ENCODE results near the gene LPP.
A peak's percentile ranks its signal among the peaks of the same experiment; 100 is the strongest.
"Not testable (repeated sequence)": the region's sequence is repeated elsewhere in the genome, so short reads cannot be mapped to it uniquely, and the experiment has no call there.

LPP gene

DNA sequence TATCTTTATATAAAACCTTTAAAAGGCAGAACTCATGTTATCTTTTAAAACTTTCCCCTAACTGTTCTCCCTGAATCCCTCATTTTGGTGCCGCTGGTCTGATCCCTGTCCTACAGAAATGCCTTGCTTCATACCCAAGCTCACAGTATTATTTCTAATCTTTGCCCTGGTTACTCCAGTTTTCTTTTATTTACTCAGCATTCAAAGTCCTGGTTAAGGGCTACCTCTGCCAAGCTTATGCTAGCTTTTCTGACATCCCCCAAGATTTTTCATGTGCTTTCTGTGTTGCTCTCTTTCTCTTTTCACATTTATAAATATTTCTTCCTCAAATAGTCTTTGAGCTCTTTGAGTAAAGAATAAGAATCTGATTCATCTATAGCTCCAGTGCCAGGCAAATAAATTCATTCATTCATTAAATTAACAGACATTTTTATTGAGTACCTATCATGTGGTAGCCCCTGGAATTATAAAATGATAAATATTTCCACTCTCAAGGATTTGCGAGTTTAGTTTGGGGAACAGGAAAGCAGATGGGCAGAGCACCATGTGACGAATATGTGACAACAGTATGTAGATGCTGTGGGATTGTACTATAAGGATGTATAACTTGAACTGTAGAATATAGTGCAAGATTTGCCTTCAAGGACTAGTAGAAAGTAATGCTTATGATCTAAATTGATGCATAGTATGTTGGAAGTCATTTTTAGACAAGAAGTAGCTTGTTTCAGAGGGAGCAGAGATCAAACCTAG, 247.5 kb downstream of the LPP start:
- no peak for DNase-seq (ENCODE audit: low read depth)

DNA sequence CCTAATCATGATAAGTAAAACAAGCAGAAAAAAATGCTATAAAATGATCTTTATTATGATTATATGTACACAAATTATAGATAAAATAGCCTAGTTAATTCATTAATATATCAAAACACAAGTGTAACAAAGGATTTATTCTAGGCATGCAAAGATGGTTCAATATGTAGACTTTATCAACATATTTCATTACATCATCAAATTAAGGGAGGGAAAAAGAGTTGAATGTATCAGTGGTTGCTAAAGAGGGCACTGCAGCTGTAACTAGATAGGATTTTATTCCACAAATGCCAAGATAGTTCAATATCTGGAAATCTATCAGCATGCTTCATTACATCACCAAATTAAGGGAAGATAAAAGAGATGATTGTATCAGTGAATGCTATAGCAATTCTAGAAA, 248.3 kb downstream of the LPP start:
- DNase-seq (ENCODE audit: low read depth): no peak

DNA sequence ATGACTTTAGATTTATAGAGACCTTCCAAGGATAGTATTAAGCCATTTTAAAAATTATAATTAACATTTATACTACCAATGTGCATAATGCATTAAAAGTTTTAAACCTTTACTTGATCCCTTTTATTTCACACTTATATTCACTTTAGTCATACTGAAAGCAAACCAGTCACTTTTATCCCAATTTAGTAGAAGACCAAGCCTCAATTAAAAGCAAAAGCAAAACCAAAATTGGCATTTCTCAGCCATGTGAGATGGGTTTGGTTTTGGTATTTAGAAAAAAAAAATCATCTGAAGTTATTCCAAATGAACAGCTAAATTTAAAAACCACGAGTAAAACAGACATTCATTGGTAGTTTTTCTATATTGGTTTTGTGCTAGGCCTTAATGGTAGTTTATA, 249.4 kb downstream of the LPP start:
- no peak for DNase-seq (ENCODE audit: low read depth)

DNA sequence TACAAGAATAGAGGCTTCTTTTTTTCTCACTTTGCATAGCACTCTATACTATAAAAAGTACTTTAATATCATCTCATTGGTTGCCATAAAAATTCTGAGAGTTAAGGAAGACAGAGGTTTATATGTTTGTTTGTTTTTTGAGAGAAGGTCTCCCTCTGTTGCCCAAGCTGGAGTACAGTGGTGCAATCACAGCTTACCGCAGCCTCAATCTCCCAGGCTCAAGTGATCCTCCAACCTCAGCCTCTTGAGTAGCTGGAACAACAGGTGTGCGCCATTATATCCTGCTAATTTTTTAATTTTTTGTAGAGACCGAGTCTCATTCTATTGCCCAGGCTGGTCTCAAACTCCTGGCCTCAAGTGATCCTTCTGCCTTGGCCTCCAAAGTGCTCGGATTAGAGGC, 250.2 kb downstream of the LPP start:
- no peak for DNase-seq (ENCODE audit: low read depth)

DNA sequence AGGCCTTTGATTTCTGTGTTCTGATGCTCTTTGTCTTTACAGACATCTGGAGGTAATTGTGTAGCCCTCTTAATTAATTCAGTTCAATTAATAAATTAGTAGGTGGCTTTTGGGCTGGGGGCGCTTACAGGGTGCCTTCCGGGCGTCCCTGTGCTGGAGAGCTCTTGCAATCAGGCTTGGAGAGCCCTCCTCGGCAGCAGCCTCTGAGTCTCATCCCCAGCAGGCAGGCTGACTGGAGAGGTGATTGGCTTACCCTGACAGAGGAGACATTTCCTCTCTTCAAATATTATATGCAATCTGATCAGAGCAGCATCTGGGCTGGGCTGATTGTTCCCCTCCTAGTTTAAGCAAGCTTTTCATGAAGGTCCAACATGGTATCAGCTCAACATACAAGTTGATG, 250.7 kb downstream of the LPP start:
- no peak for DNase-seq (ENCODE audit: low read depth)

DNA sequence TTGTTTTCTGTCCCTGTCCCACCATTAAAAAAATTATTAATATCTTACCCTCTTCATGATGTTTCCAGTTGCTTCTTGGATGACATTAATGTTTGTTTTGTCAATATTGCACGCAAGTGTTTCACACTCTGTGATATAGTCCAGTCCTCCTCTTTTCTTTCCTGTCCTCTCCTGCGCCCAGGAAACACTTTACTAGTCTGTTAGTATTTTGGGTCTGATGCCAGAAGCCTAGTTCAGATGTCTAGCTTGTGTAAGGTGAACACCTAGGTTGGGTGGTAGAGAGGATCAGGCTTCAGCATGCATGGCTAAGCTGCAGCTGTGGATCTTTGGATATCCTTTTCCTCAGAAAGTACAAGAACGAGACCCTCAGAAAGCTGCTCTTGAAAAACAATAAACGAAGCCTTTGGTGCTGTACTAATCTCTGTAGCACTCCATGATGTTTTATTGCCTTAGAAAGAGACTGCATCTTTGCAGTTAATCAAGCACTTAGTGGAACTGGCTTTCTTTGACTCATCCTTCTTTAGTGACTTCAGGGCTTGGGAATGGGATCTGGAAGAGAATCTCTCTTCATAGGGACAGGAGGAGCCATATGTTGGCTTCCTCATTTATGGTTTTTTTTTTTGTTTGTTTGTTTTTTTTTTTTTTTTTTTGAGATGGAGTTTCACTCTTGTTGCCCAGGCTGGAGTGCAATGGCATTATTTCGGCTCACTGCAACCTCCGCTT, 253.4 kb downstream of the LPP start:
- DNase-seq (ENCODE audit: low read depth): peak; percentile 16

DNA sequence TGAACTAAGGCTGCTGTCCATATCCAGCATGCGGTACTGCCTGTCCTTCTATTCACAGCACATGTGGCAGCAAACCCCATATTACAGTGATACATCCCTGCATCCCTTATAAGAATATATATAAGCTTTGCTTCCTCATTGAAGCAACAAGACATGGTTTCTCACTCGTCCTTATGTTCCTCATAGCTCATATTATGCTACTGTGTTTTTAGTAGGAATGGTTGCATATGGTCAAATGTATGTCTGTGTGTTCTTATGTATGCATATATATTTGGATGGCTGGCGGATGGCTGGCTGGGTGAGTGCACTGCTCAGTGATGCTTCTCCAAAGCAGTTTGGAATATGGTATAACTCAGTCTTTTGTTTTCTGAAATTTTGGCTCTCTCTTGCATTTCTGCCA, 254.9 kb downstream of the LPP start:
- no peak for DNase-seq (ENCODE audit: low read depth)

DNA sequence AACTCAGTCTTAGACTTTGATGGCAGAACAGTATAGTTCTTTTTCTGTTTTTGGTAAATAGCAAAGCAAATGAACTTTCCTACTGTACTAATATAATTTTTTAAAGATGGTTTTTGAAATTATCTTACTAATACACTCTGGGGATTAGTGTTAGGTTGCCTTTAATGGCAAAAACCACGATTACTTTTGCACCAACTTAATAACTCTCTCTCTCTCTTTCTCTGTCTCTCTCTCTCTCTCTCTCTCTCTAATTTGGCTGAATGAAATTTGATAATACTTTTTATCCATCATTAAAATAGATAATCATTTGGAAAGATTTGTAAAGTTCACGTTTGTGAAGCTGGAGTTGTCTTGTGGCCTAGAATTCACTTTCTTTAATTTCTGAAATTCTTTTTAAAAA, 257.8 kb downstream of the LPP start:
- DNase-seq (ENCODE audit: low read depth): no peak

DNA sequence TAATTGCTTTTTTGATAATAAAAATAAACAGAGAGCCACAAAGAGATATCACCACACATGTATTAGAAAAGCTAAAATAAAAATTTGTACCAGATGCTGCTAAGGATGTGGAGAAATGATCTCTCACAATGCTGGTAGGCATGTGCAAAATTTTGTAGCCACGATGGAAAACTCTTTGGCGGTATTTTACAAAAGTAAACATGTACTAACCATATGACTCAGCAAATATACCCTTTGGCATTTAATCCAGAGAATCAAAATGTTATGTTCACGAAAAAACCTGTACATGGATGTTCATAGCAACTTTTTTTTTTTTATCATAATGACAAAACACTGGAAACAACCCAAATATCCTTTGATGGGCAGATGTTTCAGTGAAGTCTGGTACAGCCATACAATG, 261.2 kb downstream of the LPP start:
- DNase-seq (ENCODE audit: low read depth): no peak

DNA sequence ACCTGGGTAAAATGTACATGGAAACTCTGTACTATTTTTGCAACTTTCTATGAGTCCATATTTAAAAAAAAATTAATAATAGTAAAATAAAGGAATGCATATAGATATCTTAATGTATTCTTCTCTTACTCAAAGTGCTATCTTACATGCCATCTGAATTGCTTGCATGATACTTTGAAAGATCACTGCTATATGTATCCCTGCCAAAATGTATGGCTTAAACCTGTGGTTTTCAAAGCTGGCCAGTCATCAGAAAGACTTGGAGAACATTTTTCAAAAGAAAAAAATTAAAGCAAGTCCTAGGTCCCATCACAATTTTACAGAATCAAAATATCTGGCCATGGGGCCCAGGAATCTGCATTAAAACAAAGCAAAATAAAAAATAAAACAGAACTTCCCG, 262.1 kb downstream of the LPP start:
- DNase-seq (ENCODE audit: low read depth): no peak

DNA sequence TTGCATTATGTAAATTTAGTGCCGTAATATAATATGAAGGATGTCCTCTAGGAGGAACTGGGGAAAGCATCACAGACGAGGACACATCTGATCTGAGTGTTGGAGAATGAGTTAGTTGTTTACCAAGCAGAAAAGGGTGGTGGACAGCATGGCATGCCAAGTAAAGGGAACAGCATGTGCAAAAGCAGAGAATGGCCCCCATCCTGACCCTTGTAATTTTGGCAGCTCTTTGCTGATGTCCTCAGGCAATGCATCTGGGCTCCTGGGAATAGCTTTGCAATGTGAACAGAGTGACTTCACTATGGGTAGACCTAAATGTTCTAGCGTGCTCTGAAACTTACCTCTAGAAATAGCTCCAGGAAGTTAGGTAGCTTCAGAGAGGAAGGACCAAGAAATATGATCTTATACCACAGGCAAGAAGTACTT, 263.3 kb downstream of the LPP start:
- DNase-seq (ENCODE audit: low read depth): no peak

DNA sequence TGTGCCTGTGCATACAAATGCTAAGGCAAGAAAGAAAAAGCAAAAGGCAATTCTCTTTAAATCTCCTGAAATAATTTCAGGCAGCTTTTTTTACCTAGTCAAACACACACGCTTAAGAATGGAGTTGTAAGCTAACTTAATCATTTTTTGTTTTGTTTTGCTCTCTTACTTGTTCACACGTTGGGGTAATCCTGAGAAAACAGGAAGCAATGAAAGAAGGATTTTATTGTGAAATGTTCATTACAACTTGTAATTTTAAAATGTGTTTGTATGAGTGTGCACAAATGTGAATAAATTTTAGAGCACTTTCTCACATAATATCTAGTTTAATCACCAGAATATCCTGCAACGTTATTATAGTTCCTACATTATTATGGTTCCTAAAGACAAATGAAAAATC, 263.8 kb downstream of the LPP start:
- DNase-seq (ENCODE audit: low read depth): no peak

DNA sequence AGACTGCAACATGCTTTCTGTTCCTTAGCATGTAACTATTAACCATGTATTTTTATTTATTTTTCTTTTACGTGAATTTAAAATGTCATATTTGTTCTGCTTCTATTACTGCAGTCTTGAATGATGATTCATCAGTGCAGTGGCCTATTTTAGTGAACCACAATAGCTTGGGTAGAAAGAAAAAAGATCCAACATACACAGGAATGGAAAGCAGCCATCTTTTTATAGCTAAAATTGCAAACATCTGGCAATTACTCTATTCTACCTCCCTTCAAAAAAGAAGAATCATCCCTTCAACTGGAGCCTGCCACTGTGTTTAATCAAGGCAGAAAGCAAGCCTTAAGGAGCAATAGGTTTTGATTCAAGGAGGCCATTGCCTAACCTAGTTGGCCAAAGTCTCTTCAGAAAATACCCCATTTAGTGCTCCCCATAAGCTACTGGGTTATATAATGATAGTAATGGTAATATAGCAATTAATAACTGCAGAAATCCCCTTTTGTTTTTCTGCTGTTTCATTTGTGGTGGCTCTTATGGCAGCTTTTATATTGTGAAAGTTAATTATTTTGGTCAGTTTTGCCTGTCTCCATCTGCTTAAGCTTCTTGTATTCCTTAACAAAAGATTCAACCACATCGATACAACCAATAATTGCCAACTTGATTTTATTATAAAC, 267.3 kb downstream of the LPP start:
- peak; percentile 76 for DNase-seq (ENCODE audit: low read depth)

DNA sequence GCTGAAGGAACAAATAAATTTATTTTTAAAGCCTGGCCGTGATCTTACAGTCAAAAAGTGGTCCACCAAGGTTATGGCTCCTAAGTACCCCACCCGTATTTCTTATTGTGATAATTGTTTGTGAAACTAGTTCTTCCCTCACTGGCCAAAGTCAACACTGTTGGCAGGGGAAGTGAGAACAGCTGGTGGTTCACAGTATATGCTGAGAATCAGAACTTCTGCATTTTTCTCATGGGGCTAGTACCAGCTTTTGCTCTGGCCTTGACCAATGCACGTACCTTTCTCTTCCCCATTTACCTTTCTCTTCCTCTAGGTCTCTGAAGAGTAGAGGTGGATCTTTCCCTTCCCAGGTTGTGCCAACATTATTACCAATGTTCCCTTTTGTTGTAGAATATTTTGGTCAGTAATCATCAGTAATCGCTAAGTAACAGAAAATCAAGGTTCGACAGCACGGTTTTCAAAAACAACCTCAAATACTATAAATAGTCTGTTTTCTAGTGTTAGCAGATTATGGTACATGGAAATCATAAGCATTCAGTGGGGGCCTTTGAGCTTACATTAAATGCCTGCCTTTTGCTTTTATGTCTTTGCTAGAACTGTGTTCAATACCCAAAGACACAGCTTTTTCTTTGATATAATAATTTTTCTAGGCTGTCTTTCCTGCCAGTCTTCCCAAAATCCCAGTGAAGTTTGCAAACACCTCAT, 268.0 kb downstream of the LPP start:
- DNase-seq (ENCODE audit: low read depth): no peak

DNA sequence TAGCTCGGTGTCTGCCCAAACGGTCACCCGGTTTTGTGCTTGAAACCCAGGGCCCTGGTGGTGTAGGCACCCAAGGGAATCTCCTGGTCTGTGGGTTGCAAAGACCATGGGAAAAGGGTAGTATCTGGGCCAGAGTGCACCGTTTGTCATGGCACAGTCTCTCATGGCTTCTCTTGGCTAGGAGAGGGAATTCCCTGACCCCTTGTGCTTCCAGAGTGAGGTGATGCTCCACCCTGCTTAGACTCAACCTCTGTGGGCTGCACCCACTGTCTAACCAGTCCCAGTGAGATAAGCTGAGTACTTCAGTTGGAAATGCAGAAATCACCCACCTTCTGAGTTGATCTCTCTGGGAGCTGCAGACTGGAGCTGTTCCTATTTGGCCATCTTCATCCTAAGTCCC, 274.0 kb downstream of the LPP start:
- not testable (repeated sequence) for DNase-seq (ENCODE audit: low read depth)

DNA sequence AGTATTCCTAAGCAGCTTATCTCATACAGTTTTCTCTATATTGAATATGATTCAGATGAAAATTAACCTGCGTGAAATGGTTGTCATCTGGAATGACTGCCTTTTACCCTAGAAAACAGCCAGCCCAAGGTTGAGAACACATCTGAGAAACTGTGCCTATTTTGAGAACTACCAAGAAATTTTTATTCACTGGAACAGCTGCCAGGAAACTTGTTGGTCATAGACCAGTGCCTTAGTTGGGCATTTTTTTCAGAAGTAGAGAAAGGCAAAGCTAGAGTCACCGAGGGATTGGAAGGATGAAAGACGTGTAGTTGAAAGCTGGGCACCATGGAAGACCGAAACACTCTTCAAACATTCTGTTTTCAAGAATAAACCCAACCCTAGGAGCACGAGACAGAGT, 277.1 kb downstream of the LPP start:
- DNase-seq (ENCODE audit: low read depth): no peak

DNA sequence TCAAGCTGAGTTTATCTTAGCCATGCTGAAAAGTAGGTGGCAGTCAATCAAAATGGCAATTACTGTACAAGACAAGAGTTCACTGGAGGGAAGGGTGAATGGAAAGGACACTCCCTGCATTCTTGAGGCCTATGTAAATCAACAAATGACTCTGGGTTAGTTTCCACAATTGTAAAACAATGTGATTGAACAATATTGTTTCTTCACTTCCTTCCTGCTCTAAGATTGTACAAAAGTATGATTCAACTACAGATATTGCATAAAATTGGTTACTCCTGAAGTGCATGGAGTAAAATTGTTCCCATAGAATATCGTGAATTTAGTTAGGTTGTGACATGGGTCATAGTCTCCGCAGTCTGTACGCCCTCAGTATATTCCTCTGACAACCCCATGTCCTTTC, 277.6 kb downstream of the LPP start:
- DNase-seq (ENCODE audit: low read depth): peak; percentile 77

DNA sequence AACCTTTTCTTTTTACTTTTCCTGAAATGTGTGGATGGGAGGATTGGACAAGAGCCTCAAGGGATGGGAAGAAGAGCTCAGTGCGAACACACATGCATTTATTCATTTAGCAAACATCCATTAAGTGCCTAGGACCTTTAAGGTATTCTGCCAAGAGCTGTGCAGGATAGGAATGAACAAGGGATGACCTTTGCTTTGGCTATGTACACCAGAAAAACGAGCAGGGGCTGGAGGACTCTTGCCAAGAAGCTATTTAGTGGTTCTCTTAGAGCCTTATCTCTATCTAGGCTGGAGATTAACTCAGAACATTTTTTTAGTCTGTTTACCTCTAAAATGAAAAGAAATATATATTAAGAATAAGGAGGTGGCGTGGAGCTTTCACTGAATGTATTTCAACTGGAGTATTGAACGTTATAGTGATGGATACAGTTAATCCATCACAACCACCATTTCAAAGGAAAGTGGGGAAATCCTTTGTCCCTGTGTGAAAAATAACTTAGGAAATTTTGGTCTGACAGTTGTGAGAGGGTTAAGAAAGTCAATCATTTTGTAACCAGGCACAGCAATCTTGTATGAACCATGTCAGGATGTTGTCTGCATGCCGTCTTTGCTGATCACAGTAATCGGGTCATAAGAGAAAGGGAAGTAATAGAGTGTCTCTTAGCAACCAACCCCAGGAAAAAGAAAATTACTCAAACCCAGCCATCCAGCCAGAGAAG, 279.0 kb downstream of the LPP start:
- DNase-seq (ENCODE audit: low read depth): peak; percentile 95

DNA sequence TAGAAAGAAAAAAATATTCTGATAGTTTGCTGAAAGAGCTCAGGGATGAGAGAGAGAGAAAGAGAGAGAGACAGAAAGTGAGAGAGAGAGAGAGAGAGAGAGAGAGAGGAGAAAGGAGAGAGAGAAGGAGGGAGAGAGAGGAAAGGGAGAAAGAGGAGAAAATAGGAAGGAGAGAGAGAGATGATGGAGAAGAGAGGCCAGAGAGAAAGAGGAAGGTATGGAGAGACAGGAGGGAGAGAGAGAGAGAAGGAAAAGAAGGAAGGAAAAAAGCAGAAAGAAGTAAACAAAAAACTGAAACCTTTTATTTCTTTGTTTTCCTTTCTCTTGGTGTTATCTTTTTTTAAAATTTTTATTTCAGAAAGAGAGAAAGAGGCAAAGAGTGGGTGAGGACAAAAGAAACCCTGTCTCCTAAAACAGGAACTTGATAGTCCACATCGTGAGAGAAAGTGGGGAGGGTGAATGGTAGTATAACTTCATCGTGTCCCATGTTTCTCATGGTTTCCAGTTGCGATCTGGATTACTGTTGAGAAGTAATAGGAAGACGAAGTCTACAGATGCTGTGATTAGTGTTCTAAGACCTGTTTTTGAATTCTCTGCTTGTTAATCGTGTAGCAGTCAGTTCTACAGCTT, 279.7 kb downstream of the LPP start:
- DNase-seq (ENCODE audit: low read depth): no peak

DNA sequence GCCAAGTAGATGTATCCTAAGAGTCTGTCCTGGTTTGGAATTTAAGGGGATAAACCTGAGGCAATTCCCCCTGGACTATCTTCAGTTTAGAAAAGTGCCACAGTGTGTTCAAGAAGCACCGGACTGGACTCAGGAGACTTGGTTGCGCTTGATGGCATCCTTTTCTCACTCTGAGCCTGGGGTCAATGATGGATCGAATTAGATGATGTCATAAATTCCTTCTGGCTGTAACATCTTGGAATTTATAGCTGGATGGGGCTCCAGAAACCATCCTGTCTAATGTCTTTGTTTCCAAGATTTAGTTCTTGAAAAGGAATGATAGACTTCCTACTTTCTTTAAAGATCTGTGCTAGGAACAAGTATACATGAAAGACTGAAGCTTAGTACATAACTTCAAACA, 280.6 kb downstream of the LPP start:
- DNase-seq (ENCODE audit: low read depth): no peak

DNA sequence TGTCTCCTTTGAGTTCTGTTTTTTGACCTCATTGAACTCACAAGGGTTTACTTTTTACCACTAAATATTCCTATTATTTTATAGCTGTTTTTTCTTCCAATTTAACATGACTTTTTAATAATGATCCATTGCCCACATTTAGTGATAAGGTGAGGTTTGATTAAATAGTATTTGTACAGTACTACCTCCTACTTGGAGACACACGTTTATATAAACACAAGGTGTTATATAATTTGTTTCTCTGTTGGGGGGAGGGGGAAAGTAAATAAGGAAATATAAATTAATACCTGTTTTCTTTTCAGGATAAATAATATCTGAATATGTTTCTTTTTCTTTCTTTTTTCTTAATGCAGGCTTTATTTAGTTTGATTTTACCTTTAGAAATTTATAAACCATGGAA, 281.3 kb downstream of the LPP start:
- DNase-seq (ENCODE audit: low read depth): no peak

DNA sequence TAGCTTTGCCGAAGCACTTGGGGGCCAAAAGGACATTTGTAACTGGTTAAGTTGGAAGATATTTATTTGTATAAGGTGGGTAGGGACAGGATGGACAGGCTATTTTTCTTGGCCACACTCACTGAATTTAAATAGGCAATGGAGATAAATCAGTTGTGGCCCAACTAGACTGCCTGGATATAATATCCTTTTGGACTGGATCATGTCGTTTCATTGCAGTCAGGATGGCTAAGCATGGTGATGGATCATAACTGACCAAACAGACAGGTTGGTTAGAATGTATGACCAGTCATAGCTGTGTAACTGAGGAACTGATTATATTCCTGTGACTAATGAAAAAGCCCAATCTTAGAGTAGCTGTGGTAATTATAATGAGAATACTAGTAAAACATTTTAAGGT, 284.0 kb downstream of the LPP start:
- no peak for DNase-seq (ENCODE audit: low read depth)

All from amniotic epithelial cell (primary cell).